Measurements from ENCODE around the gene IL1F10.

Gene IL1F10

DNA sequence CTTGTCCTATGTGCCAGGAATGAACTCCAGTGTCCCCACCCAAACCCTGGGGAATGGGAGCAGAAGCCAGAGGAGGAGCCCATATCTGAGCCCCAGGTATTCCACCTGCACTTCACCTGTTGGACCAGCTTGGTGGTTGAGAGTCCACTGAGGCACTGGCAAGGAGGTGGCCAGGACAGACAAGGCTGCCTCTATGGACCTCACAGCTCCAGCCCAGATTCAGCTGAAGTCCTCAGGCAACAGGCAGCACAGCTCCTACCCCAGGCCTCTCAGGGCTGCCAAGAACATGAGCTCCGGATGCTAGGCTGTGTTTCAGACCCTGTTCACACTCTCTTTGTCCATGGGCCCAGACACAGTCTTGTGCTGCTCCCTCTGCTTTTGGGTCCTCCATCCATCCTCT, 2.9 kb upstream of the IL1F10 start:
- TF ChIP-seq FOXP2 (optimal IDR thresholded peaks at IDR 0.05; ENCODE audit: borderline replicate concordance, extremely low read depth, extremely low read length, insufficient read depth) = no peak
- no peak for TF ChIP-seq TAF1 (IDR thresholded peaks at IDR 0.05; ENCODE audit: borderline replicate concordance, insufficient read depth, low read length)
- TF ChIP-seq SIN3A (IDR thresholded peaks at IDR 0.05; ENCODE audit: borderline replicate concordance, insufficient read depth, low read length) = no peak
- no peak for TF ChIP-seq POLR2AphosphoS5 (IDR thresholded peaks at IDR 0.05; ENCODE audit: low read depth, low read length)
- TF ChIP-seq, protein P1, sequence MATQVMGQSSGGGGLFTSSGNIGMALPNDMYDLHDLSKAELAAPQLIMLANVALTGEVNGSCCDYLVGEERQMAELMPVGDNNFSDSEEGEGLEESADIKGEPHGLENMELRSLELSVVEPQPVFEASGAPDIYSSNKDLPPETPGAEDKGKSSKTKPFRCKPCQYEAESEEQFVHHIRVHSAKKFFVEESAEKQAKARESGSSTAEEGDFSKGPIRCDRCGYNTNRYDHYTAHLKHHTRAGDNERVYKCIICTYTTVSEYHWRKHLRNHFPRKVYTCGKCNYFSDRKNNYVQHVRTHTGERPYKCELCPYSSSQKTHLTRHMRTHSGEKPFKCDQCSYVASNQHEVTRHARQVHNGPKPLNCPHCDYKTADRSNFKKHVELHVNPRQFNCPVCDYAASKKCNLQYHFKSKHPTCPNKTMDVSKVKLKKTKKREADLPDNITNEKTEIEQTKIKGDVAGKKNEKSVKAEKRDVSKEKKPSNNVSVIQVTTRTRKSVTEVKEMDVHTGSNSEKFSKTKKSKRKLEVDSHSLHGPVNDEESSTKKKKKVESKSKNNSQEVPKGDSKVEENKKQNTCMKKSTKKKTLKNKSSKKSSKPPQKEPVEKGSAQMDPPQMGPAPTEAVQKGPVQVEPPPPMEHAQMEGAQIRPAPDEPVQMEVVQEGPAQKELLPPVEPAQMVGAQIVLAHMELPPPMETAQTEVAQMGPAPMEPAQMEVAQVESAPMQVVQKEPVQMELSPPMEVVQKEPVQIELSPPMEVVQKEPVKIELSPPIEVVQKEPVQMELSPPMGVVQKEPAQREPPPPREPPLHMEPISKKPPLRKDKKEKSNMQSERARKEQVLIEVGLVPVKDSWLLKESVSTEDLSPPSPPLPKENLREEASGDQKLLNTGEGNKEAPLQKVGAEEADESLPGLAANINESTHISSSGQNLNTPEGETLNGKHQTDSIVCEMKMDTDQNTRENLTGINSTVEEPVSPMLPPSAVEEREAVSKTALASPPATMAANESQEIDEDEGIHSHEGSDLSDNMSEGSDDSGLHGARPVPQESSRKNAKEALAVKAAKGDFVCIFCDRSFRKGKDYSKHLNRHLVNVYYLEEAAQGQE (IDR thresholded peaks at IDR 0.05; ENCODE audit: insufficient read depth in 1 of 2, low read depth in 2 of 2, low read length in 2 of 2) = no peak

DNA sequence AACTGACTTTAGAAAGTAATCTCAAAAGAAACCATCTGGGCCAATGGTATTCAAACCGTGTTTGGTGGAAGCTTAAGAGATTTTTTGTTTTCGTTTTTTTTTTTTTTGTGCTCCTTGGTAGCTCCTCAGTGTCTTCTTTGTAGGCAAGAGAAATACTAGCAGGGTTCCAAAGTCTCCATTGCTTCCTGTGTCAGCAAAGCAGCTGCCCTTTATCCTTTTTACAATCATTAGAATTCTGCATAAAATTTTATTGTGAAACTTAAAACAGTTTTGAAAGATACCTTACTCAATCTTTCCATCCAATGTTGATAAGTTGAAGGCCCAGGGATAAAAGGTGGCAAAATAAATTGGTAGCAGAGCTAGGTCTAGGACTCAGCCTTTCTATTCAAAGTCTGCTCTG, 479 bp downstream of the IL1F10 start:
- TF ChIP-seq, protein P1 (IDR thresholded peaks at IDR 0.05; ENCODE audit: insufficient read depth in 1 of 2, low read depth in 2 of 2, low read length in 2 of 2) = no peak
- TF ChIP-seq FOXP2 (optimal IDR thresholded peaks at IDR 0.05; ENCODE audit: borderline replicate concordance, extremely low read depth, extremely low read length, insufficient read depth) = no peak
- no peak for TF ChIP-seq SIN3A (IDR thresholded peaks at IDR 0.05; ENCODE audit: borderline replicate concordance, insufficient read depth, low read length)
- TF ChIP-seq POLR2AphosphoS5 (IDR thresholded peaks at IDR 0.05; ENCODE audit: low read depth, low read length) = no peak
- TF ChIP-seq TAF1 (IDR thresholded peaks at IDR 0.05; ENCODE audit: borderline replicate concordance, insufficient read depth, low read length) = no peak

DNA sequence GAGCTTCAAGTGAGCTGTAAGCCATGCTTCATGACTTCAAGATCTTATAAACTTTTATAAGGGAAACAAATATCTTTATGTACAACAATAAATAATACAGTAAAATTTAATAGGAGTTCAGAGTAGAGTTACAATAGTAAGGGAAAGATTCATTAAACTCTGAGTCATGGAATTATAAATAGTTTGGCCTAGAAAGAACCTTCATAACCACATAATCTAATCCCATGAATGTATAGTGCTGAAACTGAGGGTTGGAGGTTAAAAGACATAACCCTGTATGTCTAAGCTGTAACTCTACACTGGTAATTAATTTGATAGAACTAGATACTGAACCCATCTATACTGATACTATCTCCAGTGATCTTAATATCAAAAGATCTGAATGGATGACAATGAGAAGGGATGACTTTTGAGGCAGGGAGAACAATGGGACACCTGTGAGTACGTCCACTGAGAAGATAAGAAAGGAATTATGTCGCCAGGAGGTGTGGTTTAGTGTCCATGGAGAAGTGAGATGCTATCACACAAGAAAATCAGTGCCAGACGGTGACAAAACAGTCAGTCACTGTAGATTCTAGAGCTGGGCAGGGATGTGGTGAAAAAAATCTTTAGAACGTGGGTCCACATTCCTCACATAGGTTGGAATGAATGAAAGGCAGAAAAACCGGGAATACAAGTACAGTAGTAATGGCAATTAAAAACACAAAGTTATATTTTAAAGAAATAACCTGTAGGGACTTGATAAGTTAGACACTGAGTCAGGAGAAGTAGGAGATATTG, 1.1 kb downstream of the IL1F10 start:
- TF ChIP-seq POLR2AphosphoS5 (IDR thresholded peaks at IDR 0.05; ENCODE audit: low read depth, low read length) (no peak), SIN3A (IDR thresholded peaks at IDR 0.05; ENCODE audit: borderline replicate concordance, insufficient read depth, low read length) (no peak), TAF1 (IDR thresholded peaks at IDR 0.05; ENCODE audit: borderline replicate concordance, insufficient read depth, low read length) (no peak), FOXP2 (optimal IDR thresholded peaks at IDR 0.05; ENCODE audit: borderline replicate concordance, extremely low read depth, extremely low read length, insufficient read depth) (no peak)
- TF ChIP-seq, protein P1 (IDR thresholded peaks at IDR 0.05; ENCODE audit: insufficient read depth in 1 of 2, low read depth in 2 of 2, low read length in 2 of 2) = no peak

DNA sequence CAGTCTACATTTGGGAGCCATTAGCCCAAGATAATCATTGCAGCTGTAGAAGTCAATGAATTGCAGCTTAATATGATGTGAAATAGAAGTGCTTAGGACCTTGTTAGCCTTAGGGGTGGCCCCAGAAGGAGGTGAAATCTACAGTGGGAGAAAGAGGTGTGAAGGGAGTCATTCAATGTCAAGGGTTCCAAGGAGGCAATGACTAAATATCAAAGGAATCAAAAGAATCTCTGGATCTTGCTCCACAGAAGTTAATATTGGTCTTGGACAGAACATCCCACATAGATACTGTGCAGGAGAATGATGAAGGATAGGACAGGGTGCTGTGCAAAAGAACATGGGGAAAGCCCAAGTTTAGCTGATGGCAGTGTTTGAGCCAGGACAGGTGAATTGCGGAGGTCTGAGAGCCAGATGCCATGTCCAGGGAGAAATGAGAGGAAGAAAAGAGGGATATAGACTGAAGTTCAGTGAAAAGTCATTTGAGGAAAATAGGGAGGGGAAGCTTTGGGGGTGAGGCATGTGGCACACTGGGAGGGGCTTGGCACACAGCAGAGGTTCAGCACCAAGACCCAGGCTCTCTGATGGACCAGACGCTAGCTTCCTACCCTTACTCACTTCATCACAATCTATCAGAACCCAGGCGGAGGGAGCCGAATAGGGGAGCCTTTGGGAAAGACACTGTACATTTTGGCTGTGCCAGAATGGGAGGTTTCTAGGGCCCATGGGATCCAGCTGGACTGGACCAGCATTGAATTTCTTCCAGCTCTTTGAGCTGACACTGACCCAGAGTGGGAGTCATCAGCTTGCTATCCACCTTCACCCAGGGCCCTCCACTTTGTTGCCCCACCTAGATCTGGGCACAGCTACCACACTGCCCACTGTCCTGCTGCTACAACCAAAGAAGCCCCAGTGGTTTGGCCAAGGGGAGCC, 2.2 kb downstream of the IL1F10 start:
- no peak for TF ChIP-seq TAF1 (IDR thresholded peaks at IDR 0.05; ENCODE audit: borderline replicate concordance, insufficient read depth, low read length)
- TF ChIP-seq FOXP2 (optimal IDR thresholded peaks at IDR 0.05; ENCODE audit: borderline replicate concordance, extremely low read depth, extremely low read length, insufficient read depth) = no peak
- TF ChIP-seq SIN3A (IDR thresholded peaks at IDR 0.05; ENCODE audit: borderline replicate concordance, insufficient read depth, low read length) = no peak
- TF ChIP-seq, protein P1 (IDR thresholded peaks at IDR 0.05; ENCODE audit: insufficient read depth in 1 of 2, low read depth in 2 of 2, low read length in 2 of 2) = no peak
- TF ChIP-seq POLR2AphosphoS5 (IDR thresholded peaks at IDR 0.05; ENCODE audit: low read depth, low read length) = no peak
